ENCODE data around the gene ARL8B.

GRCh38 chr3:5145120-5145519 is 23.0 kb downstream of the ARL8B start:
- no peak for TF ChIP-seq CTCF (IDR thresholded peaks at IDR 0.05; ENCODE audit: insufficient read depth, low read length)
- TF ChIP-seq REST (IDR thresholded peaks at IDR 0.05; ENCODE audit: insufficient replicate concordance, low read depth) = no peak
- no peak for TF ChIP-seq GABPA (IDR thresholded peaks at IDR 0.05; ENCODE audit: low read depth)
- no peak for TF ChIP-seq POLR2AphosphoS5 (IDR thresholded peaks at IDR 0.05; ENCODE audit: low read depth)

Data from HL-60 (cell line).